HepG2 (cell line): ENCODE data around the gene LMAN2L.

Source experiments
- ATF1 ChIP-seq: IDR thresholded peaks from 2 replicates; pipeline ENCODE4 v1.6.1; 2016; ENCODE audit warnings: mild to moderate bottlenecking, control low read depth
- BRD4 ChIP-seq: sonication (generic); formaldehyde crosslinking; IDR thresholded peaks from 2 replicates; pipeline ENCODE4 v1.4.0; 2020; ENCODE audit warnings: missing genetic modification reagents
- CTCF ChIP-seq: sonication (generic); formaldehyde crosslinking; IDR thresholded peaks from 2 replicates; pipeline ENCODE4 v1.5.0; 2020; ENCODE audit warnings: mild to moderate bottlenecking, missing genetic modification reagents, moderate library complexity
- EP300 ChIP-seq, 3 experiments: sonication (generic) in 1 of 3; formaldehyde crosslinking in 1 of 3; IDR thresholded peaks; 2 replicates each; pipeline versions ENCODE4 v1.5.1 to v1.6.1; 2011 to 2020; ENCODE audit warnings: low read depth in 2 of 3, low read length in 2 of 3, borderline replicate concordance in 1 of 3, improper control_type of control experiment in 1 of 3, mild to moderate bottlenecking in 1 of 3, missing genetic modification reagents in 1 of 3, moderate library complexity in 1 of 3
- RFX5 ChIP-seq: IDR thresholded peaks from 2 replicates; pipeline ENCODE4 v1.6.1; 2011; ENCODE audit warnings: low read depth, low read length, improper control_type of control experiment
- RNF2 ChIP-seq: fragments of 450-650 bp; conservative IDR thresholded peaks from 2 replicates; pipeline ENCODE4 v1.6.1; 2016; ENCODE audit warnings: low read depth
- ZNF329 ChIP-seq: sonication (generic); formaldehyde crosslinking; IDR thresholded peaks from 2 replicates; pipeline ENCODE4 v1.9.0; 2021; ENCODE audit warnings: low read depth, mild to moderate bottlenecking, missing genetic modification reagents
- ZNF558 ChIP-seq: sonication (generic); formaldehyde crosslinking; IDR thresholded peaks from 2 replicates; pipeline ENCODE4 v1.9.0; 2022; ENCODE audit warnings: mild to moderate bottlenecking, missing genetic modification reagents, borderline replicate concordance
- ZSCAN22 ChIP-seq: sonication (generic); formaldehyde crosslinking; IDR thresholded peaks from 2 replicates; pipeline ENCODE4 v1.4.0; 2020; ENCODE audit warnings: mild to moderate bottlenecking, missing genetic modification reagents
- TF ChIP-seq, protein P1 (sequence below): sonication (generic); formaldehyde crosslinking; IDR thresholded peaks from 2 replicates; pipeline ENCODE4 v1.4.0; 2020; ENCODE audit warnings: missing genetic modification reagents

DNA sequence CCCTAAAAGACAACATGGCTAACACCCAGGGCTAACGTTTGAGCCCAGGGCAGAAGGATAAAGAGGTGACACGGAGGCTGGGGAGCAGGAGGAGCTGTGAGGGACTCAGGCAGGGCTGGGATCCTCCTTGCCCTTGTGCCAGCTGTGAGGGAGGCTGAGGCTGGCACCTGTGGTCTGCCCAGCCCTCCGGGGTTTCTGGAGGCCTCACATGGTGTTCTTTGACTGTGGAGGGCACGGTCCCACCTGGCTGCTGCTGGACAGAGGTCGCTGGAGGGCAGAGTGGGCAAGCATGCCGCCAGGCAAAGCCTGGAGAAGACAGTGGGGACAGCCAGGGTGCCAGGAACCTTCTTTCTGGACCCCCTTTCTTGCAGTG, 49.4 kb upstream of the LMAN2L start:
- no peak for TF ChIP-seq RNF2
- no peak for TF ChIP-seq ZNF558 (CRISPR knock-in tag)
- TF ChIP-seq CTCF (CRISPR knock-in tag), result no peak
- TF ChIP-seq EP300 (IDR thresholded peaks at IDR 0.05; ENCODE audit: low read depth in 2 of 2, low read length in 2 of 2), result no peak
- TF ChIP-seq EP300 (CRISPR knock-in tag; IDR thresholded peaks at IDR 0.05; ENCODE audit: borderline replicate concordance), result no peak
- no peak for TF ChIP-seq ZNF329 (CRISPR knock-in tag)
- no peak for TF ChIP-seq ZSCAN22 (CRISPR knock-in tag)
- no peak for TF ChIP-seq RFX5
- no peak for TF ChIP-seq ATF1
- TF ChIP-seq, protein P1, sequence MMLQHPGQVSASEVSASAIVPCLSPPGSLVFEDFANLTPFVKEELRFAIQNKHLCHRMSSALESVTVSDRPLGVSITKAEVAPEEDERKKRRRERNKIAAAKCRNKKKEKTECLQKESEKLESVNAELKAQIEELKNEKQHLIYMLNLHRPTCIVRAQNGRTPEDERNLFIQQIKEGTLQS (CRISPR knock-in tag), result no peak
- TF ChIP-seq BRD4 (CRISPR knock-in tag), result no peak
